ENCODE results near the gene UNC5A. TPM values are rescaled to one million over a fixed set of nuclear protein-coding genes. Genes with fewer than 3 reads are reported as not detected.

The UNC5A gene
- total RNA-seq, 1 donor from 2014 or later, result 0.21 TPM

DNA sequence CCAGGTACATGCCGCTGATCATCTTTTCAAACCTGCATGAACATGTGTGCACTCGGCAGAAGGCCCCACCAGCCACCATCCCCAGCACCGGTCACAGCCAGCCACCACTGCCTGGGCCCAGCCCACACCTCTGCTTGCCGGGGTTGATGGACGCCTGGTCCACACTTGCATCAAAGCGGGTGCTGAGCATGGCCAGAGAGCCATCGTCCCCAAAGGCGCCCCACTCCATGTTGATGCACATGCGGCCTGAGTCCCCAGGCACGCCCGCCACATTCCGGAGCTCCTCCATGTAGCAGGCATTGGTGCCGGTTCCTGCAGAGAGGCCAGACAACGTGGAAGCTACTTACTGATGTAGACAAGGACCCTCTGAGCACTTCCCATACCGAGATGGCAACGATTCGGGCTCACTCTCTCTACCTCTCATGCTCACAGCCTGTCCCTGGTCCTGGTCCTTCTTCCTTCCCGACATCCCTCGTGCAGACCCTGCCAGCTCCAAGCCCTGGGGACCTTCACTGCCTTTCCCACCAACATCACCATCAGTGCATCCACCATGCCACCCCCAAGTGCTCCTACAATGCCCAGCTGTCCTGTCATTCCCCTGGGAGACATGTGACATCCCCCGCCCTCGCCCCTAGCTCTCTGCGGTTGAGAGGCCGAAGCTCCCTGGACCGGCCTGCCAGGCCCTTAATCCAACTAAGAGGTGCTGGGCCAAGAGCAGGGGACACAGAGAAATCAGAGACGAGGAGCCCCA lies 71.6 kb downstream of the UNC5A start:
- intact Hi-C loops (cut with DNase I), result no loop called here
- Histone ChIP-seq H3K27me3 (ENCODE audit: low read depth) (peaks cover 21% of the 10 kb centered on the region), H3K36me3 (no peaks in the 10 kb centered on the region), H3K4me1 (no peaks in the 10 kb centered on the region), H3K27ac (no peak overlapping the region), H3K4me3 (no peak overlapping the region), H3K9me3 (no peaks in the 10 kb centered on the region)
- DNase-seq (peak; percentile 34), ATAC-seq (no peak)
- TF ChIP-seq, protein P1, sequence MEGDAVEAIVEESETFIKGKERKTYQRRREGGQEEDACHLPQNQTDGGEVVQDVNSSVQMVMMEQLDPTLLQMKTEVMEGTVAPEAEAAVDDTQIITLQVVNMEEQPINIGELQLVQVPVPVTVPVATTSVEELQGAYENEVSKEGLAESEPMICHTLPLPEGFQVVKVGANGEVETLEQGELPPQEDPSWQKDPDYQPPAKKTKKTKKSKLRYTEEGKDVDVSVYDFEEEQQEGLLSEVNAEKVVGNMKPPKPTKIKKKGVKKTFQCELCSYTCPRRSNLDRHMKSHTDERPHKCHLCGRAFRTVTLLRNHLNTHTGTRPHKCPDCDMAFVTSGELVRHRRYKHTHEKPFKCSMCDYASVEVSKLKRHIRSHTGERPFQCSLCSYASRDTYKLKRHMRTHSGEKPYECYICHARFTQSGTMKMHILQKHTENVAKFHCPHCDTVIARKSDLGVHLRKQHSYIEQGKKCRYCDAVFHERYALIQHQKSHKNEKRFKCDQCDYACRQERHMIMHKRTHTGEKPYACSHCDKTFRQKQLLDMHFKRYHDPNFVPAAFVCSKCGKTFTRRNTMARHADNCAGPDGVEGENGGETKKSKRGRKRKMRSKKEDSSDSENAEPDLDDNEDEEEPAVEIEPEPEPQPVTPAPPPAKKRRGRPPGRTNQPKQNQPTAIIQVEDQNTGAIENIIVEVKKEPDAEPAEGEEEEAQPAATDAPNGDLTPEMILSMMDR (IDR thresholded peaks at IDR 0.05), result no peak

DNA sequence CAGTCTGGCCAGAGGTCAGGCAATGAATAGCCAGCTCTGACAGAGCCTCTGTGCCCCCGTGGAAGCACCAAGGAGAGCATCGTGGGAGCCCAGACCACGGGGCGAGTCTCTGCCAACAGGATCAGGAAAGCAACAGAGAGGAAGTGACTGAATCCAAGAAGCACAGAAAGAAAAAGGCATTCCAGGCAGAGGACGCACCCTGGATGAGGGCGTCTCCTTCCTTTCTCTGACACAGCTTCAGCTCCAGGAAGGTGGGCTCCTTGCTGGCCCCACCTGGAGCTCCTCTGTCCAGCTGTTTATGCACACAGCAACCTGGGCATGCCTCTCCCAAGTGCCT lies 72.2 kb downstream of the UNC5A start:
- TF ChIP-seq, protein P1 (IDR thresholded peaks at IDR 0.05), result no peak
- no peak for DNase-seq
- intact Hi-C loops (cut with DNase I), result no loop called here

GRCh38 chr5:176883700-176884570 lies 73.6 kb downstream of the UNC5A start:
- Histone ChIP-seq H3K36me3 (no peaks in the 10 kb centered on the region), H3K27ac (no peak overlapping the region), H3K4me3 (no peak overlapping the region), H3K9me3 (no peaks in the 10 kb centered on the region), H3K4me1 (no peaks in the 10 kb centered on the region), H3K27me3 (ENCODE audit: low read depth) (peaks cover 7% of the 10 kb centered on the region)
- ATAC-seq, result no peak
- intact Hi-C loops (cut with DNase I), result no loop called here
- DNase-seq, result peak; percentile 32
- TF ChIP-seq, protein P1 (IDR thresholded peaks at IDR 0.05), result no peak

More for the DNA sequence above, 72.2 kb downstream of the UNC5A start:
- no peak for ATAC-seq
- Histone ChIP-seq H3K4me3 (no peak overlapping the region), H3K27ac (no peak overlapping the region), H3K27me3 (ENCODE audit: low read depth) (peaks cover 15% of the 10 kb centered on the region), H3K4me1 (no peaks in the 10 kb centered on the region), H3K36me3 (no peaks in the 10 kb centered on the region), H3K9me3 (no peaks in the 10 kb centered on the region)

DNA sequence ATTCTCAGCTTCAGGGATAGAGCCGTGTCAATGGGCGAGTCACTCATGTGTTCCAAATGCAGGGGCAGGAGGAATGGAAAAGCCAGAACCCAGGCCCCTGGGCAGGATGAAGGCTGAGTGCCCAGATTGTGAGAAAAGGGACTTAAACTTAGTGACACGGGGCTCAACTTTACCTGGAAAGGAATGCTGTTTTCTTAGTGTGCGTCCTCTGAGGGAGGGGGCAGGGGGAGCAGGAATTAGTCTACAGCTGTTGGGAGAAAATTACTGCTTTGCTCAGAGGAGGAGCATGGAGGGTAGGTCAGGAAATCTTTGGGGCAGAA lies 74.2 kb downstream of the UNC5A start:
- TF ChIP-seq, protein P1 (IDR thresholded peaks at IDR 0.05), result no peak
- Histone ChIP-seq H3K9me3 (no peaks in the 10 kb centered on the region), H3K4me3 (no peak overlapping the region), H3K4me1 (no peaks in the 10 kb centered on the region), H3K27me3 (ENCODE audit: low read depth) (peaks cover 3% of the 10 kb centered on the region), H3K27ac (no peak overlapping the region), H3K36me3 (no peaks in the 10 kb centered on the region)
- intact Hi-C loops (cut with DNase I), result no loop called here
- DNase-seq (peak; percentile 9), ATAC-seq (no peak)

GRCh38 chr5:176886336-176887251 lies 76.2 kb downstream of the UNC5A start:
- TF ChIP-seq, protein P1 (IDR thresholded peaks at IDR 0.05), result no peak
- no peak overlapping the region for H3K27ac ChIP-seq
- DNase-seq (peak; percentile 27), ATAC-seq (no peak)
- H3K9me3 ChIP-seq, result no peaks in the 10 kb centered on the region
- no peaks in the 10 kb centered on the region for H3K27me3 ChIP-seq (ENCODE audit: low read depth)
- H3K4me1 ChIP-seq, result no peaks in the 10 kb centered on the region
- intact Hi-C loops (cut with DNase I), result no loop called here
- H3K36me3 ChIP-seq, result no peaks in the 10 kb centered on the region
- H3K4me3 ChIP-seq, result no peak overlapping the region

All from lower lobe of right lung (tissue), 2 donors.